Astrocyte of the spinal cord (primary cell): ENCODE measurements around the gene MTTP.

ENCODE experiments used
- DNase-seq: peaks from one replicate; pipeline ENCODE4 v3.0.0; 2011; ENCODE audit warnings: low read depth, low spot score
- H3K4me3 ChIP-seq: 2 replicates; pipeline ENCODE4 v1.5.1; 2011; ENCODE audit warnings: low read depth, mild to moderate bottlenecking, low read length, moderate library complexity
- CTCF ChIP-seq: IDR thresholded peaks from 2 replicates; pipeline ENCODE4 v1.5.1; 2012; ENCODE audit warnings: low read depth, mild to moderate bottlenecking, low read length, inconsistent platforms
- in situ Hi-C: cut with HindIII; loops from 2 replicates; pipeline ENCODE4 v1.10.0; 2017; ENCODE audit warnings: low sequenced_read_pairs

Gene MTTP

GRCh38 chr4:99622341-99622740, 47.7 kb downstream of the MTTP start:
- in situ Hi-C loops, result no loop called here
- DNase-seq, result no peak
- no peak for TF ChIP-seq CTCF
- H3K4me3 ChIP-seq, result no peak overlapping the region

GRCh38 chr4:99624141-99624719, 49.6 kb downstream of the MTTP start:
- no peak overlapping the region for H3K4me3 ChIP-seq
- in situ Hi-C loops, result no loop called here
- TF ChIP-seq CTCF, result no peak
- DNase-seq, result no peak

- in situ Hi-C loops, result no loop called here
- H3K4me3 ChIP-seq, result no peak overlapping the region
- no peak for DNase-seq
- no peak for TF ChIP-seq CTCF
Observed at GRCh38 chr4:99625369-99625768, 50.7 kb downstream of the MTTP start.

- H3K4me3 ChIP-seq, result no peak overlapping the region
- DNase-seq, result no peak
- in situ Hi-C loops, result no loop called here
- no peak for TF ChIP-seq CTCF
Observed at GRCh38 chr4:99628040-99628439, 53.4 kb downstream of the MTTP start.

GRCh38 chr4:99629962-99630554, 55.4 kb downstream of the MTTP start:
- H3K4me3 ChIP-seq, result no peak overlapping the region
- no peak for TF ChIP-seq CTCF
- in situ Hi-C loops, result no loop called here
- DNase-seq, result no peak

- no peak overlapping the region for H3K4me3 ChIP-seq
- DNase-seq, result no peak
- in situ Hi-C loops, result no loop called here
- TF ChIP-seq CTCF, result no peak
Observed at GRCh38 chr4:99630857-99631360, 56.3 kb downstream of the MTTP start.
